Pons (tissue), 1 donor: Measurements from ENCODE around the gene NAGA.
"Not testable (repeated sequence)": the region's sequence is repeated elsewhere in the genome, so short reads cannot be mapped to it uniquely, and the experiment has no call there.

ENCODE experiments used
- DNase-seq: peaks from one replicate; pipeline ENCODE4 v3.0.0-alpha.2; 2016; ENCODE audit warnings: low spot score

The NAGA gene

GRCh38 chr22:42074846-42075676, 4.4 kb upstream of the NAGA start:
- no peak for DNase-seq

GRCh38 chr22:42074132-42074811, 3.7 kb upstream of the NAGA start, which contains the start of gene PHETA2:
PHETA2 (plus strand) TSS chr22:42074248; CDS start chr22:42077294, 3,046 bp downstream.
- no peak for DNase-seq

- DNase-seq, result no peak
Observed at GRCh38 chr22:42073621-42074041, 3.0 kb upstream of the NAGA start.

DNA sequence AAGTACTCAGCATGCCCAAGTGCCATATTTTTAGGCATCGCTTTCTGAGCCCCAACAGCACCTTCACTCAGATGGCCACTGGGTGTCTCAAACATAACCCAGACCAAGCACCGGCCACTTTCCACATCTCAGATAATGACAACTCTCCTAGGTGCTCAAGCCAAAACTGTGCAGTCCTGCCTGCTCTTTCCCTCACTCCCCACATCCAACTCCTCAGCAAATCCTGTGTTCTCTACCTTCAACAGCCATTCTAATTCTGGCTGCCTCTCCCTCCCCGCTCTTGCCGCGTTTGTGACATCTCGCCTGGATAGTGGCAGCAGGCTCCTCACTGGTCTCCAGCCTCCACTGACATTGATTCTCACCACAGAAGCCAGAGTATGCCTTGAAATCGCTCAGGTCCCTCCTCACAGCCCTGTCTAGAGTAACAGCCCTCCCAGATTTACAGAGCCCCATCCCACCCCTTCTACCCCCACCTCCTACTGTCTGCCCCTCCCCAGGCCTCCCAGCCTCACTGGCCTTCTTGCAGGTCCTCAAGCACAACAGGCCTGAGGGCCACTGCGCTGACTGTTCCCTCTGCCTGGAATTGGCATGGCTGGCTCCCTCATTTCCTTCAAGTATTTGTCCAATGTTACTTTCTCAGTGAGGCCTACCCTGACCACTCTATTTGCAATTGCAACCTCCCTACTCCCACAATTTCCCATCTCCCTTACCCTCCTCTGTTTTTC, 2.2 kb upstream of the NAGA start:
- no peak for DNase-seq

GRCh38 chr22:42071508-42071907, 896 bp upstream of the NAGA start:
- DNase-seq, result not testable (repeated sequence)

DNA sequence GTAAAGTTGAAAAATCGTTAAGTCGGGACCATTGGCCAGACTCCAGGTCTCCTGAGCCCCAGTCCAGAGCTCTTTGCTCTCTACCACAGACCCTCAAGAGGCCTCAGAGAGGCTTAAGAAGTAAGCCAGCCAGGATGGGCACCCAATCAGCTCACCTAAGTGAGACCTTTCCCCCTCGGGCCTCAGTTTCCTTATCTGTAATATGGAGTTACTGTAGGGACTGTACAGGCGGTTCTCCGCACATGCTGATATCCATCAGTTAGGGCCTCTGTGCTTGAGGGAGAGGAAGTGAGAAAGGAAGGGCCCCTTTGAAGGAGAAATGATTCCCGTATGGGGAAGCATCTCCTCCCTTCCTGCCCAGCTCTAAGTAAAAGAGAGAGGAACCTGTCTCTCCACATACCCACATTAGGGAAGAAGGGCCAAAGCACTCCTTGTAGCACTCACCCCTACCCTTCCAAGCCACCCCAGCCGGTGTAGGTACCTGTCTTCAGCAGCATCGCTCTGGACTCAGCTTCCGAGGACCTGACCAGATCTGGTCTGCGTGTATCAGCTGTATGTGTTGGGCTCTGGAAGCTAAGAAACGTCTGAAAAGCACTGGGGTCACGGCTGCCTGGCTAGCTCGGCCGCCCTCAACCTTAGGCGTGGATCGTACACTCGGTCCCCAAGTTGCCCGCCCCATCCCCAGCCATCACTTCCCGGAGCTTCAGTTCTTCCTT, 653 bp downstream of the NAGA start:
- DNase-seq, result peak; percentile 72

GRCh38 chr22:42068291-42068690, 2.3 kb downstream of the NAGA start:
- DNase-seq, result no peak

- DNase-seq, result no peak
Observed at GRCh38 chr22:42067671-42068251, 2.9 kb downstream of the NAGA start.

DNA sequence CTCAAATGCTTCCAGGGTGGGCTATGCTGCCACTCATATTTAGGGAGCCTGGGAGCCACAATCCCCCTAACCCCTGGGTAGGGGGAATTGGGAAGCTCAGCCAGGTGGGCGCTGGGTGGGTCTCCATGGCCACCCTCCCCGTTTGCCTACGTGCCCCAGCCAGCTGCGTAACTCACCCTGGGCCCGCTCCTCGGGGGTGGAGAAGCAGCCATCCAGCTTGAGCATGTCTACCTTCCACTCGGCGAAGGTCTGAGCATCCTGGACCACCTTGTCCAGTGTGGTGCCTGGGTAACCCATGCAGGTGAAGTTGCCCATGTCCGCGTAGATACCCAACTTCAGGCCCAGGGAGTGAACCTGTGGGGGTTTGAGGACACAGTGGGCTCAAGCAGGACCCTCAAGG, 3.7 kb downstream of the NAGA start:
- DNase-seq, result no peak

DNA sequence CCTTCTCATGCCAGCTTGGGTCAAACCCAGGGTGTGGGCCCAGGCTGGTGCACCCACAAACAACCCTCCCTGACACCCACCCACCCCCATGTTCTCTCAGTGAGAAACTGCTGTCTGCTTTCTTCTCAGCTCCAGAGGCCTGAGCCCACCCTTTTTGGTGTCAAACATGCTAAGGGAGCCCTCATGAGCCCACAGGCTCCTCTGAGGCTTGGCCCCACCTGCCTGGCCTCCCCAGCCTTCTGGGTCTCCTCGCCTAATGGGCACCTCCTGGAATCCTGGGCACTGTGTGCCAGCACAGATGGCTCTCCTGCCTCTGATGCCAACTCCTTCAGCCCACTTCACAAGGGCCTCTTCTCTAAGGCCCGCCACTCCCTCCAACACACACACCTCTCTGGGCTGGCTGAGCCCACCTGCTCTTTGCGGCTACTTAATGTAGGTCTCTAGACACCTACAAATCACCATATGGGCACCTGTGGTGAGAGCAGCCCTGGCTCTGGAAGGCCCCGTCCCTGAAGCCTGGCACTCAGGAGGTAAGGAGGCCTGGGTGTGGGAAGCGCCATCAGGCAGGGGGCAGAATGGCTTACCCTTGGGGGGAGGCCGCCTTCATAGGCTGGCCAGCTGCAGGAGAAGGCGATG, 4.4 kb downstream of the NAGA start:
- DNase-seq, result no peak

DNA sequence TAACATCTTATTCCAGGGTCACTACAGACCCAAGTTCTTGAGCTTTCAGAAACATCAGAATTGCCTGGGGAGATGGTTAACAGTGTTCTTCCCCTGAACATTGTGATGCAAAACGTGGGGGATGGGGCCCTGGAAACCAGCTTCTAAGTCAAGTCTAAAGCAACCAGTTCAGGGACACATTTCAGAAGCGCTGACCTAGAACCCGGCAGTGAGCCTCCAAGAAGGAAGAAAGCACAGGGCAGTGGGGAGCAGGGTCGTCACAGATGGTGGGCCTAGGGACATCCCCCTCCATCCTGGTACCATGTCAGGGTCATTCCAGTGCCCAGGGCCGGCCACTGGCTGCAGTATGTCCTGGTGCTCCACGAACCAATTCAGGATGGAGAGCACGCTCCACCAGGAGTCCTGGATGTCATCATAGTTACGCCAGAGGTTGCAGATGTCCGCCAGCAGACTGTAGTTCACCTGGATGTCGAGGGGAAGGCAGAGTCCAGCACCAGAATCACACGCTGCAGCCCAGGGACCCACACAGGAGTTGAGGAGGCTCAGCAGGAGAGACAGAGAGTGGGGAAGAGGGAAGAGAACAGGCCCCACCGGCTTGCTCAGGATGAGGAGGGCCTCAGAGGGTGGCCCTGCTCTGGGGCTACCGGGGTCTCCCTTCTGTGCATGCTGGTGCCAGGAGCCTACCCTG, 5.0 kb downstream of the NAGA start:
- DNase-seq, result no peak

DNA sequence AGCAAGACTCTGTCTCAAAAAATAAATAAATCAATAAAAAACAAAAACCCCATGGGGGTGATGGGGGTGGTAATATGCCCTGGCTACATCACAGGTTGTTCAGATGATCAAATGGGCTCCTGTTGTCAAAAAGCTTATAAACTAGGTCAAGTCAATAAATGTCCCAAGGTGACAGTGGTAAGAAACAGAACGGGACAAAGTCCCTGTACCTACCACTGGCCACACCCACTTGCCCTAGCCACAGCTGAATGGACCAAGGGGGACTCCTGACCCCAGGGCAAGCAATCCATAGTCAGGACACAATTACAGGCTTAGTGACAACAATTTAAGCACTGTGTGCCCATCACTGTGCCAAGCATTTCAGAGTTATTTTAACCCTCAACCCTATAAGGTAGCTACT, 6.0 kb downstream of the NAGA start:
- DNase-seq, result no peak

- no peak for DNase-seq
Observed at GRCh38 chr22:42062506-42063170, 8.0 kb downstream of the NAGA start.

DNA sequence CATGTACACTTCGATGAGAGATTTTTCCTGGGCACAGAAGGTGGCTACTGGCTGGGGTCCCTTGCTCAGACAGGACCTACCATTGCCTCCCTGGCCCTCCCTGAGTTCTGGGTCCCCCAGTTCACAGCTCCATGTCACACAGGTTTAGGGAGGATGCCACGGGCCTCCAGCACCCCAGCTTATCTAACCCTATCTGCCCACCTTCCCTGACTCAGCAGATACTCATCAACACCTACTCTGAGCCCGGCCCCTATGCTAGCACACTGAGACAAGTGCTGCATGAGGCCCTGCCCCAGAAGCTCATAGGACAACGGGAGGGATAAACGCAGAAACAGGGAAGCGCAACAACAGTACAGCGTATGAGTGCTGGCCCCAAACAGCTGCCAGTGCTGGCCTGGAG, 9.6 kb downstream of the NAGA start:
- DNase-seq, result no peak

GRCh38 chr22:42060489-42060888, 10.1 kb downstream of the NAGA start:
- no peak for DNase-seq

DNA sequence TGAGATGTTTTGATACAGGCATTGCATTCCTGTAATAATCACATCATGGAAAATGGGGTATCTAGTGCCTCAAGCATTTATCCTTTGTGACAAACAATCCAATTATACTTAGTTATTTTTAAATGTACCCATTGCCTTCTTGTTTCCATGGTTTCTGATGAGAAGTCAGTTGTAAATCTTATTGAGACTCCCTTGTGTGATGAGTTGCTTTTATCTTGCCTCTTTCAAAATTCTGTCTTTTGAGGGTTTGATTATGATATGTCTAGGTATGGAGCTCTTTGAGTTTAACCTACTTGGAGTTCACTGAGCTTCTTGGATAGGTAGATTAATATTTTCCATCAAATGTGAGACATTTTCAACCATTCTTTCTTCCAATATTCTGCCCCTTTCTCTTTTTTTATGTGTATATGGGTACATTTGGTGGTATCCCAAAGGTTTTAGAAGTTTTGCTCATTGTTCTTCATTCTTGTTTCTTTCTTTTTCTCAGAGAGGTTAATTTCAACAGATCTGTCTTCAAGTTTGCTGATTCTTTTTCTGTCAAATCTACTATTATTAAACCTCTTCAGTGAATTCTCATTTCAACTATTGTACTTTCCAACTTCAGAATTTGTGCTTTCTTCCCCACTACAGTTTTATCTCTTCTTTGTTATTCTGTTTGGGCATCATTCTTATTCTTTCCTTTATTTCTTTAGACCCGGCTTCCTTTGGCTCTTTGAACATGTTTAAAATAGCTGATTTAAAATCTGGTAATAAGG, 13.7 kb downstream of the NAGA start:
- no peak for DNase-seq

DNA sequence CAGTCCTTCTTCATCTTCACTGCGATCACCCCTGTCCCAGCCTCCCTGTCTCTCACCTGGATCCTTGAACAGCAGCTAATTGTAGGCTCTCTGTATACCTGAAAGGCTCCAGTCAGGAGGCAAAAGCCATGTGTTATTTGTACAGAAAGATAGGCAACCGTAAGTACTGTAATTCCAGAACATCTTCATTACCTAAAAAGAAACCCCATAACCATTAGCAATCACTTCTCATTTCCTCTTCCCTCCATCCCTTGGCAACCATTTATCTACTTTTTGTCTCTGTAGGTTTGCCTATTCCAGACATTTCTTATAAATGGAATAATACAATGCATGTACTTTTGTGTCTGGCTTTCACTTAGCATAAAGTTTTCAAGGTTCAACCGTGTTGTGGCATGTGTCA, 17.8 kb downstream of the NAGA start:
- no peak for DNase-seq

- DNase-seq, result no peak
Observed at GRCh38 chr22:42050641-42051180, 19.9 kb downstream of the NAGA start.

GRCh38 chr22:42041784-42042183, 28.8 kb downstream of the NAGA start:
- DNase-seq, result no peak
